WI38 (cell line): ENCODE measurements around the gene TTC21A.

ENCODE experiments used
- H3K4me3 ChIP-seq: 2 replicates; pipeline ENCODE4 v1.5.1; 2011; ENCODE audit warnings: low read depth, mild to moderate bottlenecking, control low read depth, low read length
- CTCF ChIP-seq: IDR thresholded peaks from 2 replicates; pipeline ENCODE4 v1.5.1; 2012; ENCODE audit warnings: low read depth, mild to moderate bottlenecking, control low read depth, low read length

TTC21A gene

GRCh38 chr3:39118079-39118478 lies 10.6 kb downstream of the TTC21A start:
- no peak for TF ChIP-seq CTCF

GRCh38 chr3:39118931-39119660 lies 11.6 kb downstream of the TTC21A start:
- TF ChIP-seq CTCF, result no peak
- H3K4me3 ChIP-seq, result no peak overlapping the region

More at GRCh38 chr3:39118079-39118478, 10.6 kb downstream of the TTC21A start:
- no peak overlapping the region for H3K4me3 ChIP-seq

GRCh38 chr3:39121621-39122020 lies 14.1 kb downstream of the TTC21A start:
- no peak overlapping the region for H3K4me3 ChIP-seq
- no peak for TF ChIP-seq CTCF

GRCh38 chr3:39122813-39123212 lies 15.3 kb downstream of the TTC21A start:
- no peak for TF ChIP-seq CTCF
- H3K4me3 ChIP-seq, result no peak overlapping the region

GRCh38 chr3:39124876-39125840 lies 17.7 kb downstream of the TTC21A start:
- H3K4me3 ChIP-seq, result no peak overlapping the region
- peak; percentile 46; the same call in 1 of the 2 replicates for TF ChIP-seq CTCF

- TF ChIP-seq CTCF, result no peak
- no peak overlapping the region for H3K4me3 ChIP-seq
Observed at GRCh38 chr3:39125841-39126500, 18.5 kb downstream of the TTC21A start.
